Left renal pelvis (tissue), 4 donors: ENCODE measurements around the gene S100A8. TPM values are rescaled to one million over a fixed set of nuclear protein-coding genes. Genes with fewer than 3 reads are reported as not detected.

ENCODE experiments used
- DNase-seq, 4 donors: peaks; one replicate each; pipeline ENCODE4 v3.0.0-alpha.2; 2013; ENCODE audit warnings: low read depth in 4 of 4, low spot score in 3 of 4
- polyA plus RNA-seq, 4 donors: library from polyadenylated mRNA; unstranded; fragments of 120-200 nt; gene quantifications; one replicate each; pipeline ENCODE4 v1.2.1, GENCODE V29; 2013; ENCODE audit not compliant: insufficient read length in 4 of 4

Gene S100A8
- polyA plus RNA-seq, 4 donors = 5.5 to 22.6 (median 16.0) TPM

DNA sequence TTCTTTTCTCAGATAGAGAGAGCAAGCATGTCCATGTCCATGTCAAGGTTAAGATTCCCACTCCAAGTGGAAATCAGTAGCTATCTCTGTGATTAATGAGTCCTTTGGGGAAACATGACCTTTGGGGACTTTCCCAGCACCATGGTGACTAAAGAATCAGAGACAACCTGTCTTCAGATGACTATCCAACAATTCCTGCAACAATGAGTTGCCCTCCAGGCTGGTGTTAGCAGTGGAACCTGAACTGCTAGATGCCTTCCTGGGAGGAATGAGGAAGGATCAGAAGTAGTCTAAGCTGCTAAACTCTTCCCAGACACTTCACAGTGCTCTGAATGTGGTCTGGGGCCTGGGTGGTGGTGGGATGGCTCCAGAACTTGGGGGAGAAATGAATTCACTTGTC lies 26.7 kb downstream of the S100A8 start:
- DNase-seq = no peak

DNA sequence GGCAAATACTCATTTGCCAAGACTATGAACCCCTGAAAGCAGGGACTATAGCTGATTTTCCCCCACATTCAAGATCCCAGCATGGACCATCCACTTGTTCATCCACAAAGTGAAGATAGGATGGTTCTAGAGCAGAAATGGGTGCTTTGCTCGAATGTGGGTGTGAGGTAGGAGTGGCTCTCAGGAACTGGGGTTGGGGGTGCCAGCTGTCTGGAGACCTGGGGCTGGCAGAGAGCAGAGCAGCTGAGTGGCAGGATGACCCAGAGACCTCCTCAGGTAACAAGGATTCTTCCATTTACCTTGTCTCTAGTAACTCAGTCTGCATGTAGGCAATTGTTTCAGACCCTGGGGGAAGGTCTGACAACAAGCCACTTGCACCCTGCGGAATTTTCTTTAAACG lies 27.2 kb downstream of the S100A8 start:
- no peak for DNase-seq

DNA sequence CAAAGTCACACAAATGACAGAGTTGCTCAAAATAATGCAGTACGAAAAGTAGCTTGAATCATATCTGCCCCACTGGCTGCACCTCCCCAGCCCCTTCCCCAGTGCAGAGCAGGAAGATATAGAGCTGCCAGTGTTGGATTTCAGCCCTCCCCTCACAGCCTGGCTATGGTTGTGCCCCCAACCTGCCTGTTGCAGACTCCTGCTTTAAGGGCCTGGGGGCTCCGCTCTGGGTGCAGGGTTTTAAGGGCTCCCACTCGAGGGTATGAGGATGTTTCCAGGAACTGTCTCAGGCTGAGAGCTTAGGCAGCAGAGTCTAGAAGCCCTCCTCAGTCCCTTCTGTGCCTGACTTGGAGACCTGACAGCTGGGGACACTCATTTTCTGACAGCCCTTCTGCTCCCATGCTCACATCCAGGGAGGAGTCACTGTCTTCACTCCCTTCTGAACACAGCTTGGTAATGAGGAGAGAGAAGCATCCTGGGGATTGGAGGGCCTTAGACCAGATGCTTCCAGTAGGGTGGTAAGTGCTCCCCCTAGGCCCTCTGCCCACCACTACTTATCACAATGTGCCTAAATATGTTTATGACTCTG lies 28.6 kb downstream of the S100A8 start:
- peak; percentile 46 to 60 (median 54) for DNase-seq

DNA sequence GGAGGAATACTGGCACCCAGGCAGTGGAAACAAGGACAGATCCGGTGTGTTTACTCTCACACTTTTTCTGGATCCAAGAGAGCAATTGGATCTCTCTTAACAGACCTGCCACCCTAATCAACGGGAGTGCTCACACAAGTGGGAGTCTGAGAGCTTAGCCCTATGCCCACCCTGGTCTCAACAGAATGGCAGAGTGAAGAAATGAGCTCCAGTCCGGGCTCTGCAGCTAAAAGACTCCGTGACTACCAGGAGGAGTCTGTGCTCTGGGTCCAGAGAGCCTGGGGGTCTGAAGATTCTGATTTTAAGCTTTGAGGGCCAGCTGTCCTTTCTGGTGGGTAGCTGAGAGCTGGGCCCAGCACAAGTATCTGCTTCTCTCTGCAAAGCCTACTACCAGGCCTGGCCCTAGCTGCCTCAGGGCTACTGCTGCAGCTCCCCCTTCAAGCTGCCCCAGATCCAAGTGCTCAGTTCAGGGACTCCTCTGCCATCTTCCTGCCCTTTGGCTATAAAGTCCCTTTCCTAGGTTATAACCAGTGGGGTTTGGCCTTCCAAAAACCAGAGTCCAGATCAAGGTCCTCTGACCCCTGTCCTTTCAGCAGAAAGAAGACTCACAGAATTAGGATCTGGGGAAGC lies 29.3 kb downstream of the S100A8 start:
- no peak for DNase-seq

DNA sequence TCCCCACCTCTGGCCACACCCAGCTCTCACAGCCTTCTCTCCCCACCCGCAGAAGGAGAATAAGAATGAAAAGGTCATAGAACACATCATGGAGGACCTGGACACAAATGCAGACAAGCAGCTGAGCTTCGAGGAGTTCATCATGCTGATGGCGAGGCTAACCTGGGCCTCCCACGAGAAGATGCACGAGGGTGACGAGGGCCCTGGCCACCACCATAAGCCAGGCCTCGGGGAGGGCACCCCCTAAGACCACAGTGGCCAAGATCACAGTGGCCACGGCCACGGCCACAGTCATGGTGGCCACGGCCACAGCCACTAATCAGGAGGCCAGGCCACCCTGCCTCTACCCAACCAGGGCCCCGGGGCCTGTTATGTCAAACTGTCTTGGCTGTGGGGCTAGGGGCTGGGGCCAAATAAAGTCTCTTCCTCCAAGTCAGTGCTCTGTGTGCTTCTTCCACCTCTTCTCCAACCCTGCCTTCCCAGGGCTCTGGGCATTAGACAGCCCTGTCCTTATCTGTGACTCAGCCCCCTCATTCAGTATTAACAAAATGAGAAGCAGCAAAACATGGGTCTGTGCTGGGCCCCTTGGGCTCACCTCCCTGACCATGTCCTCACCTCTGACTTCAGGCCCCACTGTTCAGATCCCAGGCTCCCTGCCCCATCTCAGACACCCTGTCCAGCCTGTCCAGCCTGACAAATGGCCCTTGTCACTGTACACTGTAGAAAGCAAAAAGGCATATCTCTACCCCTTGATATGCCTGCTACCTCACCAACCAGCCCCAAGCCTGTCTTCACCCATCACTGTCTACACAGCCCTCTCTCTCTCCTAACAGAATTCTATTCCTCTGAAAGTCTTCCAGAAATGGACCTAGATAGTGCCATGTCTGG lies 30.0 kb downstream of the S100A8 start:
- DNase-seq = no peak

DNA sequence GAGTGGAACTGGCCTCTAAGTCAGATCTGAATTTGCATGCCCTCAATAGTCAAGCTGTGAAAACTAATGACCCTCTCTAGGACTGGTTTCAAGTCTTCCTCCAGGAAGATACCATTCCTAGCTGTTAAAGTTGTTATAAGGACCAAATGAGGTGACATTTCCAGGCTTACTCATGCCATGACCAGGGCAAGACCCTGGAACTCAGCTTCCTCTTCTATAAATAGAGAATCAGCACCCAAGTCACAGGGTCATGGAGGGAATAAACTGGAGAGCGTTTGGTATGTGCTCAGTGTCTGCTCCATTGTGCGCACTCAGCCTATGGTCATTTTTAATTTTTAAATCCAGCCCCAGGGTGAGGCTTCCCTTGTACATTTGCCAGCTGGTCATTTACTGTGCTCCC lies 30.7 kb downstream of the S100A8 start:
- DNase-seq = no peak

DNA sequence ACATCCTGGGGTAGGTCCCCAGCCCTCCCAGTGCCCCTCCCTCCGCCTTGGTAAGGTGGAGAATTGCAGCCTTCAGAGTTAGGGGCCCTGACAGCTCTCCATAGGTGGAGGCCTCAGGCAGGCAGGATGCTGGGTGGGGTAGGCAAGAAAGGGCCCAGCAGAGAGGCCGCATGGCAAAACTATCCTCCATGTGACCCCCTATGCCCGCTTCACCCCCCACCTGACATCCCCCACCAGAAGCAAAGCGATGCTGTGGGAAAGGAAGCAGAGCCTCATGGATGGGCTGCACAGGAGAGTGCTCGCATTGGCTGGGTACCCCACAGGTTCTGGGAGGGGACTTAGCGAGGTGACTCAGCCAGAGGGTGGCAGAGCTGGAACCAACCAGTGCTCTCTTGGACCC lies 31.6 kb downstream of the S100A8 start:
- no peak for DNase-seq

DNA sequence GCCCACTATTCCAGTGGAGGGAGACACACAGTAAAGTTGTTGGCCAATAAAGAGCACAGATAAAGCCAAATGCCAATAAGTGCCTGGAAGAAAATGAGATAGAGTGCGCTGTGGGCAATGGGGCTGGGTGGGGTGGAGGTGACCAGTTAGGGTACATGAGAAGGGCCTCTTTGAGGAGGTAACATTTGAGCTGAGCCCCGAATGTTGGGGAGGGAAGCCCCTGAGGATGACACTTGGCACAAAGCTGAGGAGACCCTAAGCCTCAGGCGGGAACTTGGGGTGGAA lies 32.2 kb downstream of the S100A8 start:
- no peak for DNase-seq

DNA sequence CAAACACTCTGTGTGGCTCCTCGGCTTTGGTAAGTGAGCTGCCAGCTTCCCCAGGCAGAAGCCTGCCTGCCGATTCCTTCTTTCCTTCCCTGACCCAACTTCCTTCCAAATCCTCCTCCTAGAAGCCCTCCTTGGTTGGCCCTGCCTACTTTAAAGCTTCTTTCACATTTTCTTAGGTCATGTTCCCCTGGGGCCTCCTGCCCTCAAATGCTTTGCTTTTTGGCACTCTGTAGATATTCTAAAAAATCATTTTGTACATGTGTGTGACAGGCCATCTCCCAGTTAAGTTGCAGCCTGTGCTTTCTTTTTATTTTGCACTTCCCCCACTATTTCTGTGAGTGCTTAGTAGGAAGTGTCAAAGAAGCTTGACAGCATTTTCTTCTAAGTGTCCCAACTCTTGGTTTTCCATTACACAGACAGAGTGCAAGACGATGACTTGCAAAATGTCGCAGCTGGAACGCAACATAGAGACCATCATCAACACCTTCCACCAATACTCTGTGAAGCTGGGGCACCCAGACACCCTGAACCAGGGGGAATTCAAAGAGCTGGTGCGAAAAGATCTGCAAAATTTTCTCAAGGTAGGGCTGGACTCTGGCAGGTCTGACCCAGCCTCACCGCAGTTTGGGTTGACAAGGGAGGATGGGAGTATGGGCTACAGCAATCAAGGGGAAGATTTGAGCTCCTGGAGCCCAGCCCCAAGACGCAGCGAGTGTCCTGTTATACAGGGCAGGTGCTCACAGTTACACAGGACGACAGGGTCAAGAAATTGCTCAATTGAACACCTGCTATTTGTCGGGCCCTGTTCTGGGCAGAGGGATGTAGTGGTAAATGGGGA lies 32.8 kb downstream of the S100A8 start, which contains the start of gene S100A9:
Gene S100A9, plus strand, starts transcription at position 2 of the 838 bp plus-strand sequence. Its CDS starts 430 bp downstream, at position 432.
- no peak for DNase-seq

DNA sequence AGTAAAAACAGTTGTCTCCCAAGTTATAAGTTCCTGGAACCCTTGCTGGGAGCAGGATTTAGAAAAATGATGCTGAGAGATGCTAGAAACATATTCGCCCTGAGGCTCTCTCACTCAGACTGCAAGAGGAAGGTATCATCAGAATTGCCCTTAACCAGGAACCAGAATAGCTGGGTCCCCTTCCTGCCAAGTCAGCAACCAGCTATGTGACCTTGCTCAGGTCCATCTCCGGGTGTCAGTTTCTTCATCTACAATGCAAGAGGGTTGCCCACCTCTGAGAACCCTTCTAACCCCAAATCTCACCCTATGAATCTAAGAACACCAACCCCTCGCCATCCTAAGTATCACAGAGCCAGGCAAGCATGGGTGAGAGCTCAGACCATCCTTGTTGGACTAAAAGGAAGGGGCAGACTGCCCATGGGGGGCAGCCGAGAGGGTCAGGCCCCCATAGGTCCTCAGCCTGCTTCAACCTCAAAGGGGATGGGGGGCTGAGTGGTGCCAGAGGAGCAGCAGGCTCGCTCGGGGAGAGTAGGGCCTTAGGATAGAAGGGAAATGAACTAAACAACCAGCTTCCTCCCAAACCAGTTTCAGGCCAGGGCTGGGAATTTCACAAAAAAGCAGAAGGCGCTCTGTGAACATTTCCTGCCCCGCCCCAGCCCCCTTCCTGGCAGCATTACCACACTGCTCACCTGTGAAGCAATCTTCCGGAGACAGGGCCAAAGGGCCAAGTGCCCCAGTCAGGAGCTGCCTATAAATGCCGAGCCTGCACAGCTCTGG lies 33.6 kb downstream of the S100A8 start:
- no peak for DNase-seq

DNA sequence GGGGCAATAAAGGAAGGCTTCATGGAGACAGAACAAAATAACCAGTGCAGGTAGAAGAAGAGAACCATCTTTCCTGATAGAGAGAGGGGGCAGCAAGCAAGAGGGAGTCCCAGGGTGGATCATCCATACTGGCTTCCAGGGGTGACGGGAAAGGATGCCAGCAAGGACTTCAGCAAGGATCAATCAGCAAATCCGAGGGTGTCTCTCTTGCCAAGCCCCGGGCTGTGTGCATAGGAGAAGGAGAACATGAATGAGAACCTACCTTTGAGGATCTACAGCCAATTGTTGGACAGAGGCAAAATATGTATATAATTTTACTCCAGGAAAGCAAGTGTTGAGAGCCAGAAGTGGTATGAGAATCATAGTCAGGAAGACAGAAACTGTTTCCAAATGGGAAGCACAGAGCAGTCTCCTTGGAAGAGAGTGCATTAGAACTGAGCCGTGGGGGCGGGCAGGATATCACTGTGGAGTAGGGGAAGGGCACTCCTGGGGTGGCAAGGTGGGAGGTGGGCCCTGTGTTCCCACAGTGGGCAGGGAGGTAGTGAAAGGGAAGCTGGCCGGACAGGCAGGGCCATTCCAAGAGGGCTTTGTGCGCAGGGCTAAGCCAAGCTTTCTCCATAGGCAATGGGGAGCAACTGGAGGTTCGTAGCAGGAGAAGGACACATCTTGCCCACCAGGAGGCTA lies 34.3 kb downstream of the S100A8 start:
- DNase-seq = no peak

DNA sequence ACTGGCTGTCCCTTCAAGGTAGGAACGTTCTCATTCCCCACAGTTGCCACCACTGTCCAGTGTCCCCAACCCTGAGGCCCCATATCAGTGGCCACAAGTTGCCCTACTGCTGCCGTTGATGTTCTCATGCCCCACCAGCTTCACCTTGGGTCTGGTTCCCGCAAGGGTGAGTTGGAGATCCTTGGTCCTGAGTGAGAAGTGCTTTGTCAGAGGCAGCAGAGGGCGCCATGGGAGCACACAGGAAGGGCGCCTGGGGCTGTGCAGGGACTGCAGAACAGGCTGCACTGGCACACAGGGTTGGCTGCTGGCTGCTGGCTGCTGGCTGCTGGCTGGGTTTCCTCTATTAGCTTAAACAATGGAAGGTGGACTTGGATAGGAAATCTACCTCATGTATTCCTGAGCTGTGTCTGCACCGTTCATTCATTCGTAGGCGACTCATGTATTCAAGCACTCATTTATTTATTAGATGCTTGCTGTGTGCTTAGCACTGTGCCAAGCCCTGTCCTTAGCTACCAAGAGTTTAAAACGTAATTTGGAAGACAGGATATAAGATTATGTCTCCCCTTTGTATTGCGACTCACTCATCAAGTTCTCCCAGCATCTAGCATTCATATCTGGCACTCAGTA lies 35.3 kb downstream of the S100A8 start:
- DNase-seq = no peak

DNA sequence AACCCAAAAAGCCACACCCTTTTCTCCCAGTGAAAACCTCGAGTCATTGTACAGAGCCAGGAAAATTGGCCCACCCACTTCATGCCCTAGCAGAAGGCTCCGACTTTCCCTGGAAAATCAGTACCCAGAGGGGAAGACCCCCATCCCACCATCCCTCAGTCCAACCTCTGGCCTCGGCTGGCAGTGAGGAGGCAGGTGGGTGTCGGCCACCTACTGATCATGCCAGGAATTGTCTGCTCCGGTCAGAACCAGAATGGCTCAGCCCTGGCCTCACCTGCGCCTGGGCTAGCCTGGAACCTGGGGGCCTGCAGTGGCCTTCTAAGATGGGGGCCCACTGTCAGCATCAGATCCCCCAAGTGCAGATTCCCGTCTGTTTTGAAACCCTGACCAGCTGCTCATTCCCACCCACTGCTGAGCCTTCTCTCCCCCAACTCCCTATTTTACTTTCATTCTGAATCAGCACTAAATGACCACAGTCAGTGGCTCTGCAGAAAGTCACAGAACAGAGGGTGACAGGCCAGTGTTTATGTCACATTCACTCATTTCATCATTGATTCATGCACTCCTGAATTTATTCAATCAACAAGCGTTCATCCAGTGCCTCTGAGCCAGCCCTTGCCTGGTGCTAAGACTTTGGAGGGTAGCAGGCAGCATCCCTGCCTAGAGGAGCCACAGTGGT lies 36.2 kb downstream of the S100A8 start:
- DNase-seq = no peak

DNA sequence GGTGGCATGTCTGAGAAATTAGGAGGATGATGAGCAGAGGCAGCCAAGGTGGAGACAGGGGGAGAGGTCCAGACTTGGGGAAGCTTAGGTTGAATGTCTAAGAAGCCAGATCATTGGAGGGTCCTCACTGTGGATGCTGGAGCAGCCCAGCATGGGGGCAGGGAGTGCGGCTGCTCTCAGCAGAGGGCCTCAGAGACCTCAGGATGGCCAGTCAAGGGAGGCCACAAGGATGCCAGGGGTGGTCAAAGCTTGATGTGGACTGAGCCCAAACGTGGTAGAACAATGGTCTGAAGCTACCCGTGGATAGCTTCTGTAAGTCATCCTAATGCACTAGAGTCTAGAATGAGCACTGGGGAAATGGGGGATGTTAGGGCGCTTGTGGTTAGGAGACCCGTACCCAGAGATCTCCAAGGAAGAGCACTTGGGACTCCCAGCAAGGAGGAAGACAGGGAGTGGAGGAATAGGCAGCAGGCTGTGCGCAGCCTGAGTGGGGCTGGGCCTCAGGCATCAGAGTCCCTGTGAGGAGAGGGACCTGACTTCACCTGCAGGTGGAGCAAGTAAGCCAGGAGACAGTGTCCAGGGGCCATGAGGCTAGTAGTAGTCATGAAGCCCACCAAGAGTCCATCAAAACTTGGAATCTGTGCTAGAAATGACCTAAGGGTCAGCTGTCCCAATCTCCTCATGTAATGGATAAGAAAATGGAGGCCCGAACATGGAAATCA lies 37.5 kb downstream of the S100A8 start:
- no peak for DNase-seq

DNA sequence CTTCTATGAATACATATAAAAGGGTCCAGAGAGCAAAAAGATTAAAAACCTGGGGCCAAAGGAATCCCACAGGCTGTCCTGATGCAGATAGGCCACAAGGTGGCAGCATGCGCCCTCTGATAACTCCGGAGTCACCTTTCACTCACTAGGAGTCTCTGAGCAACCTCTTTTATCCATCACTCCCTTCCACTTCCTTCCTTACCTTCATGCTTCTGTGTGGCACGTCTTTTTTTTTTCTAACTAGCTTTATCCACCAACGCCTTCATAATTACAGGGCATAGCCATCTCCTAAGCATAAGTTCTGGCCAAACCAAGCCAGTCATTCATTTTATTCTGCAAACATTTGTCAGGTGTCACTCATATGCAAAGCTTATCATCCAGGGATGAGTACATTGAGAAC lies 38.4 kb downstream of the S100A8 start:
- peak in 2 of 4 donors; percentile 22 to 27 for DNase-seq

DNA sequence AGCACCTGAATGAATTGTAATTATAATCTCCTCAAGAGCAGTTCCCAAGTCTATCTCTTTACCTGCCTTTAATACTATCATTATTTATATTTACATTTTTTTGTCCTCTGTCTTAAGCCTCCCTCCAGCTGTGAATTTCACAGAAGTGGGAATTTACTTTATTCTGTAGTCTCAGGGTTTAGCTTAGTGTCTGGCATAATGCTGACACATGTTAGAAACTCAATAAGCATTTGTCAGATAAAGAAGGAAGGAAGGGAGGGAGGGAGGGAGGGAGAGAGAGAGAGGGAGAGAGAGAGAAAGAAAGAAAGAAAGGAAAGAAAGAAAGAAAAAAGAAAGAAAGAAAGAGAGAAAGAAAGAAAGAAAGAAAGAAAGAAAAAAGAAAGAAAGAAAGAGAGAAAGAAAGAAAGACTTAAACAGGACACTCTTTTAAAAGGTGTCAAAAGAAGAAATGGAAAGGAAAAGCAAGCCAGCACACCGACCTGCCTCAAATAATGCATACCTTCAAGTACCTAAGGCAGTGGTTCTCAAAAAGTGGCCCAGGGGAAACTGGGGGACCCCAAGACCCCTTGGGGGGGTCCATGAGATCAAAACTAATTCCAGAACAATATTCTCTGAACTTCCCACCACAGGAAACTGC lies 40.4 kb downstream of the S100A8 start:
- DNase-seq = no peak
